ENCODE results near the gene MOCOS.

Gene MOCOS

DNA sequence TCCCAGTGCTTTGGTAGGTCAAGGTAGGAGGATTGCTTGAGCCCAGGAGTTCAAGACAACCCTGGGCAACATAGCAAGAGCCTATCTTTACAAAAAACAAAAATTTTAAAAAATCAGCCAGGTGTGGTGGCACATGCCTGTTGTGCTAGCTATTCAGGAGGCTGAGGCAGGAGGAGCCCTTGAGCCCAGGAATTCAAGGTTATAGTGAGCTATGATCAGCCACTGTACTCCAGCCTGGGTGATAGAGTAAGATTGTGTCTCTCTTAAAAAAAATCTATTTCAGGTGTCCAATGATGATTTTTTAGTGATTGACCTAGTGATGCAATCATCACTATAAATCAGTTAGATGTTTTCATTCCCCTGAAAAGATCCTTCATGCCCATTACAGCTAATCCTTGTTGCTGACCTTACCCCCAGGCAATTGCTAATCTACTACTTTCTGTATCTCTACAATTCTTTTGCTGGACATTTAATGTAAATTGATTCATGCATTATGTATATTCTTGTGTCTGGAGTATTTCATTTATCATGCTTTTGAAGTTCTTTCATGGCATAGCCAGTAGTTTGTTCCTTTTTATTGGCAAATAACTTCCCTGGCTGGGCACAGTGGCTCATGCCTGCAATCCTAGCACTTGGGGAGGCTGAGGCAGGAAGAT is 10.3 kb downstream of the MOCOS start:
- Histone ChIP-seq H3K79me2 (ENCODE audit: insufficient read depth, low read depth) (no peaks in the 10 kb centered on the region), H3K27me3 (ENCODE audit: insufficient read depth, low read depth) (no peaks in the 10 kb centered on the region), H2AFZ (ENCODE audit: low read depth) (no peak overlapping the region), H3K4me3 (IDR thresholded peaks at IDR 0.05; ENCODE audit: insufficient read depth, low read depth, low read length) (no peak overlapping the region), H3K27ac (no peak overlapping the region), H3K9ac (no peak overlapping the region), H3K36me3 (ENCODE audit: insufficient read depth) (no peaks in the 10 kb centered on the region), H4K20me1 (ENCODE audit: insufficient read depth) (no peaks in the 10 kb centered on the region), H3K4me1 (ENCODE audit: low read depth, poor library complexity, severe bottlenecking) (no peaks in the 10 kb centered on the region), H3K4me2 (no peak overlapping the region)
- TF ChIP-seq, protein P1, sequence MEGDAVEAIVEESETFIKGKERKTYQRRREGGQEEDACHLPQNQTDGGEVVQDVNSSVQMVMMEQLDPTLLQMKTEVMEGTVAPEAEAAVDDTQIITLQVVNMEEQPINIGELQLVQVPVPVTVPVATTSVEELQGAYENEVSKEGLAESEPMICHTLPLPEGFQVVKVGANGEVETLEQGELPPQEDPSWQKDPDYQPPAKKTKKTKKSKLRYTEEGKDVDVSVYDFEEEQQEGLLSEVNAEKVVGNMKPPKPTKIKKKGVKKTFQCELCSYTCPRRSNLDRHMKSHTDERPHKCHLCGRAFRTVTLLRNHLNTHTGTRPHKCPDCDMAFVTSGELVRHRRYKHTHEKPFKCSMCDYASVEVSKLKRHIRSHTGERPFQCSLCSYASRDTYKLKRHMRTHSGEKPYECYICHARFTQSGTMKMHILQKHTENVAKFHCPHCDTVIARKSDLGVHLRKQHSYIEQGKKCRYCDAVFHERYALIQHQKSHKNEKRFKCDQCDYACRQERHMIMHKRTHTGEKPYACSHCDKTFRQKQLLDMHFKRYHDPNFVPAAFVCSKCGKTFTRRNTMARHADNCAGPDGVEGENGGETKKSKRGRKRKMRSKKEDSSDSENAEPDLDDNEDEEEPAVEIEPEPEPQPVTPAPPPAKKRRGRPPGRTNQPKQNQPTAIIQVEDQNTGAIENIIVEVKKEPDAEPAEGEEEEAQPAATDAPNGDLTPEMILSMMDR (conservative IDR thresholded peaks at IDR 0.05; ENCODE audit: low read depth, low read length), result no peak

DNA sequence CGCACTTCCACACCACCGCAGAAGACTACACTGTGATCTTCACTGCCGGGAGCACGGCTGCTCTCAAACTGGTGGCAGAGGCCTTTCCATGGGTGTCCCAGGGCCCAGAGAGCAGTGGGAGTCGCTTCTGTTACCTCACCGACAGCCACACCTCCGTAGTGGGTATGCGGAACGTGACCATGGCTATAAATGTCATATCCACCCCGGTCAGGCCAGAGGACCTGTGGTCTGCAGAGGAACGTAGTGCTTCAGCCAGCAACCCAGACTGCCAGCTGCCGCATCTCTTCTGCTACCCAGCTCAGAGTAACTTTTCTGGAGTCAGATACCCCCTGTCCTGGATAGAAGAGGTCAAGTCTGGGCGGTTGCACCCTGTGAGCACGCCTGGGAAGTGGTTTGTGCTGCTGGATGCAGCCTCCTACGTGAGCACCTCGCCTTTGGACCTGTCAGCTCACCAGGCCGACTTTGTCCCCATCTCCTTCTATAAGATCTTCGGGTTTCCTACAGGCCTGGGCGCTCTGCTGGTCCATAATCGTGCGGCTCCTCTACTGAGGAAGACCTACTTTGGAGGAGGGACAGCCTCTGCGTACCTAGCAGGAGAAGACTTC is 12.5 kb downstream of the MOCOS start:
- Histone ChIP-seq H3K27me3 (ENCODE audit: insufficient read depth, low read depth) (no peaks in the 10 kb centered on the region), H3K9ac (no peak overlapping the region), H3K4me1 (ENCODE audit: low read depth, poor library complexity, severe bottlenecking) (no peaks in the 10 kb centered on the region), H3K4me2 (no peak overlapping the region), H4K20me1 (ENCODE audit: insufficient read depth) (no peaks in the 10 kb centered on the region), H2AFZ (ENCODE audit: low read depth) (no peak overlapping the region), H3K79me2 (ENCODE audit: insufficient read depth, low read depth) (no peaks in the 10 kb centered on the region), H3K4me3 (IDR thresholded peaks at IDR 0.05; ENCODE audit: insufficient read depth, low read depth, low read length) (no peak overlapping the region), H3K27ac (no peak overlapping the region), H3K36me3 (ENCODE audit: insufficient read depth) (no peaks in the 10 kb centered on the region)
- TF ChIP-seq, protein P1 (conservative IDR thresholded peaks at IDR 0.05; ENCODE audit: low read depth, low read length), result no peak

DNA sequence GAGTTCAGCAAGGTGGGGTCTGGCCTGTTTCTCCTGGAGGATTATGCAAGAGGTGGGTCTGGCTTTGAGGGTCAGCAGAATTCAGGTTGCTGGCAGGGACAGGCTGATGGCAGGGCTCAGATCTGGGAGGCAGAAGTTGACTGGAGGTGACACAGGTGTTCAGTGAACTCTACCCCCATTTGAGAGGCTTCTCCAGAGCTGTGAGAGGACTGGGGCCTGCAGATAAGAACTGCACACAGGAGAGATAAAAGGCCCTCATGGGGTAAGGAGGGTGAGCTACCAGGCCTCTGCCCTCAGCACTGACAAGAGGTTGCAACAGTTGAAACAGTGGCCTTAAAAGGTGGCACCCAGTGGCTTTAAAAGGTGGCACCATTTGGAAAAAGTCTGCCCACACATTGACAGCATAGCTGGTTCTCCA is 13.1 kb downstream of the MOCOS start:
- H3K4me1 ChIP-seq (ENCODE audit: low read depth, poor library complexity, severe bottlenecking), result no peaks in the 10 kb centered on the region
- no peaks in the 10 kb centered on the region for H3K27me3 ChIP-seq (ENCODE audit: insufficient read depth, low read depth)
- H3K9ac ChIP-seq, result no peak overlapping the region
- no peaks in the 10 kb centered on the region for H3K36me3 ChIP-seq (ENCODE audit: insufficient read depth)
- no peaks in the 10 kb centered on the region for H4K20me1 ChIP-seq (ENCODE audit: insufficient read depth)
- TF ChIP-seq, protein P1 (conservative IDR thresholded peaks at IDR 0.05; ENCODE audit: low read depth, low read length), result no peak
- H3K27ac ChIP-seq, result no peak overlapping the region
- H3K4me2 ChIP-seq, result no peak overlapping the region
- H3K79me2 ChIP-seq (ENCODE audit: insufficient read depth, low read depth), result no peaks in the 10 kb centered on the region
- no peak overlapping the region for H2AFZ ChIP-seq (ENCODE audit: low read depth)
- no peak overlapping the region for H3K4me3 ChIP-seq (IDR thresholded peaks at IDR 0.05; ENCODE audit: insufficient read depth, low read depth, low read length)

DNA sequence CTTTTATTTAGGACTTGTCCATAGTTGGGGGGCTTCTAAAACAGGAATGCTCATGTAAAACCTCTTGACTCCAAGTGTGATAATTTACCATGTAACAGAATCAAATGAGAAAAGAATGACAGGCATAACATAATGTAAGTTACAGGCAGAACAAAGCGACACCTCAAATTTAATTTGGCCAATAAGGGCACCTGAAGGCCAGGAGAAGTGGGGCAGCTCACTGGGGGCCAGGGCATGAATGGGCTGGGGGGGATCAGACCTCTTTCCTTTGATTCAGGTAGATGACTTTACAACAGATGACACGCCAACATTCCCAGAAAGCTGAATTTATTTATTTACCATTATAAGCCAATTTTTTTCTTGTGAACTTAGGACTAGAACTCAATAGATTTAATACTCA is 14.5 kb downstream of the MOCOS start:
- H3K27ac ChIP-seq, result no peak overlapping the region
- TF ChIP-seq, protein P1 (conservative IDR thresholded peaks at IDR 0.05; ENCODE audit: low read depth, low read length), result no peak
- no peak overlapping the region for H3K9ac ChIP-seq
- no peaks in the 10 kb centered on the region for H3K4me1 ChIP-seq (ENCODE audit: low read depth, poor library complexity, severe bottlenecking)
- no peaks in the 10 kb centered on the region for H3K36me3 ChIP-seq (ENCODE audit: insufficient read depth)
- H4K20me1 ChIP-seq (ENCODE audit: insufficient read depth), result no peaks in the 10 kb centered on the region
- H3K4me3 ChIP-seq (IDR thresholded peaks at IDR 0.05; ENCODE audit: insufficient read depth, low read depth, low read length), result no peak overlapping the region
- H3K27me3 ChIP-seq (ENCODE audit: insufficient read depth, low read depth), result no peaks in the 10 kb centered on the region
- H3K79me2 ChIP-seq (ENCODE audit: insufficient read depth, low read depth), result no peaks in the 10 kb centered on the region
- H3K4me2 ChIP-seq, result no peak overlapping the region
- no peak overlapping the region for H2AFZ ChIP-seq (ENCODE audit: low read depth)
